GM18511 (cell line): ENCODE measurements around the gene CTNNA1.
"Not testable (repeated sequence)": the region's sequence is repeated elsewhere in the genome, so short reads cannot be mapped to it uniquely, and the experiment has no call there.

ENCODE experiments used
- ATAC-seq: cut with Tn5 transposase; IDR thresholded peaks from one replicate; pipeline ENCODE4 v1.9.1; 2021; ENCODE audit warnings: mild to moderate bottlenecking, moderate library complexity; ENCODE audit not compliant: unreplicated experiment

CTNNA1 gene

DNA sequence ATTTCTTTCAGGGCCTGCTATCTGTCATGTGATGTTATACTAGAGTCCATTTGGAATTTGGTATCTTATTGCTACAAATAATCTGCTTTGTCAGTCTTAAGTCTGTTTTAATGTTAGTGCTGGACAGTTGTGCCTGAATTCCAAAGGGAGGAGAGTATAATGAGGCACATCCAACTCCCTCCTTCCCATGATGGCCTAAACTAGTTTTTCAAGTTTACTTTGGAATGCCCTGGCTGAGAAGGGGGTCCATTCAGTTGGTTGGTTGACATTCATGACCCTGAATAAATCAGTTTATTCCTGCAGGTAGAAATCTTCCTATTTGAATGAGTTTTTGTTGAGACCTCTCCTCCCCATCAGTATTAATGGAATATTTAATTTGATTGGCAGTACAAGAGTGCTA lies 131.3 kb downstream of the CTNNA1 start:
- ATAC-seq: no peak

DNA sequence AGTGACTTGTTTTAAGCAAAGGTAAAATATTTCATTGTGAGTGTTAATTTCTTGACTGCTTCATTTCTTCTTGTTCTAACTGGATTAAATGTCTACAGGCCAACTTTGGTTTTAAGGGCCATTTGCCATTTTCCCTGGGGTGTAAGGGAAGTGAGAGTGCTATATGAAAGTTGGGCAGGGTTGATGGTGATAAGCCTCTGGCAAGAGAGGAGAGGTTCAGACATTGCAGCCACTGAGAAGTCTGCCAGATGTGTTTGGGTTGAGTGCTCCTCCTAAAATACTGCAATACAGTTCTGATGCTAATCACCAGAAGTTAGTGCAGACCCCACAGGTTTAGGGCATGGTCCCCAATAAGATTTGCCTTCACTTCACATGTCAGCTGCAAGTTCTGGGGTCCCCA lies 136.8 kb downstream of the CTNNA1 start:
- no peak for ATAC-seq

DNA sequence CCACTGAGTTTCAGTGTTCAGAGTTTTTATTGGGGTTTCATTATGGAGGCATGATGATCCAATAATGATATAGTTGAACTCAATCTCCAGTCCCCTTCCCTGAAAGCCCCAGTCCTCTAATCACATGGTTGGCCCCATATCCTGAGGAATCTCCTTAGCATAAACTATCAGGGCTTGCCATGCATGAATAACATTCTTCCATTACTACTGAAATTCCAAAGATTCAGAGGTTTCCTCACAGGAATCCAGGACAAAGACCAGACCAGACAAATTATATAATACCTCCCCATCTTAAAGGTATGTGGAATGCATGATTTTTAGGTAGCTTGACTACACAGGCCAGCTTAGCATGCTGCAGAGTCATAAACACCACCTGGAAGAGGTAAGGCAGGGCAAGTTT lies 137.4 kb downstream of the CTNNA1 start:
- no peak for ATAC-seq

DNA sequence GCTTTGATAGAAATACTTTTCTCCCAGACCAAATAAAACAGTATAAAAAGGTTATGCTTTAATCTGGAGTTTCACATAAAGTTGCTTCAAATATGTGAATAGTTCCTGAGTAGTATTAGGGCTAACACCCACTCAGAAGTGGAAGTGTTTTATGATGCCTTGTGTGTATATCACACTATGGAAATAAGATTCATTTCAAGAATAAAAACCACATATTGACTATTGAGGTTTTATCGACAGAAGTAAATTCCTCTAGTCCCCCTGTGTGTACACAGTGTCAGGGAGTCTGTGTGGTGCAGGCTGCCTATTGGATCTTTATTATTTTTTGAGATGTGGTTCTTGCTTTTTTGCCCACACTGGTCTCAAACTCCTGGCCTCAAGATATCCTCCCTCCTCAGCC lies 142.7 kb downstream of the CTNNA1 start:
- no peak for ATAC-seq

DNA sequence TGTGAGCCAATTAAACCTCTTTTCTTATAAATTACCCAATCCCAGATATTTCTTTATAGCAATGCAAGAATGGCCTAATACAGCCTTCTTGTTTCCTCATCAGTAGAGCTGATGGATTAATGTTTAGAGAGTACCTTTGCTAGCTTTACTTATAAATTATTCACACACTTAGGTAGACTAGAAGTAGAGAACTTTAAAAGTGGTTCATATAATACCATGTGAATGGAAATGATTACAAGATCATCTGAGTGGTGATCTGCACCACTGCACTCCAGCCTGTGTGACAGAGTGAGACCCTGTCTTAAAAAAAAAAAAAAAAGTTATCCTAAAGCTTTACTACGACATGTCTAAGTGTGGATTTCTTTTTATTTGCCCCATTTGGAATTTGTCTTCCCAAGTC lies 145.1 kb downstream of the CTNNA1 start:
- ATAC-seq: no peak

DNA sequence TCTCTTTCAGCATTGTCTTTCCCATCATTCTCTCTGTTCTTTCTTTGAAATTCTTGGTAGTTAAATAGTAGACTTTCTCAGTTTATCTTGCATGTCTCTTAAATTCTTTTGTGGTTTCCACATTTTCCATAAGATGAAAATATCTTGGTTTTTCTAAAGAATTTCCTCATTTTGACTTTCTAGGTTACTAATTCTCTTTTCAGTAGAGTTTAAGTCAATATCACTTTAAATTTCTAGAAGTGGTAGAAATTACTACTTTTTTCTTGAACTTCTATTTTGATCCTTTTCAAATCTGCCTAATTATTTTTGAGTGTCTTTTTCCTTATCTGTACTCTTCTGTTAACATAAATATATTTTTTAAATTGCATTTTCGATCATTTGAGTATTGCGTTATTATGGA lies 145.5 kb downstream of the CTNNA1 start:
- no peak for ATAC-seq

DNA sequence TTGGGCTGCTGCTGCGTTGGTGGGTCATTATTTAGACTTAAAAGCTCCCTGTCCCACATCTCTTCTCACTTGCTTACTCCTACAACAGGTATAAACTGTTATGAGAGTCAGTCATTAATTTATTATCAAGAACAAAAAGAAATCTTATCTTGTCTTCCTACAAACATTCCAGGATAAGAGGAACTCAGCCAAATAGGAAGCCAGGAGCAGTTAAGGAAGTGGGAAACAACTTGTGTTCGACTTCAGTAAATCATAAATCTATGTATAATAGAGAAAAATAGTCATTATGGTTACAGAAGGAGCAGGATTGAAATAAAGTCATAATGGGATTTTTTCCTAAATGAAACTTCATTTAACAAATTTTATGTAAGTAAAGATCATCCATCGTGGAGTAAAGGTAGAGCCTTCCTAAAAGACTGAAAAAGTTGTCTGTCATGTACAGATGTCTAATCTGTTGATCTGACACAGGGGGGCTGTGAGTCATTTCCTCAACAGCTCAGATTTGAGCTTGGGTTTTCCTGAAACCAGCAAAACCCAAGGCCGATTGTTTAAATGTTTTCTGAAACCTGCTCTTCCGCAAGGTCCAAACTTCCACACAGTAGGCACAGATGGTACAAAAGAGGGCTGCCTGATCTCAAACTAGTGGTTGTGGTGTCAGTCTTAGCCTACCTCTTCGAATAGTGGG lies 147.2 kb downstream of the CTNNA1 start:
- no peak for ATAC-seq

DNA sequence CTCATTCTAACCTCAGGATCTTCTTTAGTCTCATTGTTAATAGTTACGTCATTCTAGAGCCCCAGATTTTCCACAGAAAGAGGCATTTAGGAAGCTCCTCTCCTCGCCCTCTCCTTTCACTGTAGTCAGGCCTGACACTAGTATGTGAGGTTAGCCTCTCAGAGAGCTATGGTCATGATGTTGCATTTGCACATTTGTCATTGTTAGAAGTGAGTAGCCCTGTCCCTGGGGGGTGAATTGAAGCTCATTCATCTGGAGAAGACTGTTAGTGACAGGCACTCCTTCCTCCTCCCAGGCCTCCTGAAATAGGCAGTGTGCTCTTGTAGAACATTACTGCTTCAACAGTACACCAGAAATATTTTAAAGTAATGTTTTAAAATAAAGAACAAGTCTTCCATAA lies 148.5 kb downstream of the CTNNA1 start:
- ATAC-seq: no peak

DNA sequence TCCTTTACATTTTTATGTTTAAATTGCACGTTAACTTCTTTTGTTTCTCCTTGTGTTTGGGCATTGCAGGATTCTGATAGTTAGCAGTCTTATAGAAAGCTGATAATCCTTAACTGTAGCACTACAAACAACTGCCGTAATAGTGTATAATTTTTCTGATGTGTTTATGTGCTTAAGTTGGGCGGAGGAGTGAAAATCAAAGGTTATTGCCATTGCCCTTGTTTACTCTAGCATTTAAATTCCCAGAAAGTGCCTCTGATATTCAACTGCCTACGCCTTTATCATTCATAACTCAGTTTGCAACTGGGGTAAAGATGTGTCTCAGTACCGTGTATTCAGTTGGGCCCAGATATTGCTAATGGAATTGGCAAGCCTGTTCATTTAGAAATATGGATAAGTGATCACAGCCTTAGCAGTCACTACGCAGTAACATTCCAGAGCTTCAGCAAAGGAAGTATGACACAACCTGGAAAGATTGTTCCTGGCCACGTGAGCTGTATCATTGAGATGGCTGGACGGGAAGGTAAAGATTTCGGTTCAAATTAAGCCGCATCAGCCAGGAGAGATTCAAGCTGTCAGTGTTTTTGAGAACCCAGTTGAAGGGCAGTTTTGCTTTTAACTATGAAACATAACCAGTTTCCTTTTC lies 150.0 kb downstream of the CTNNA1 start:
- no peak for ATAC-seq

DNA sequence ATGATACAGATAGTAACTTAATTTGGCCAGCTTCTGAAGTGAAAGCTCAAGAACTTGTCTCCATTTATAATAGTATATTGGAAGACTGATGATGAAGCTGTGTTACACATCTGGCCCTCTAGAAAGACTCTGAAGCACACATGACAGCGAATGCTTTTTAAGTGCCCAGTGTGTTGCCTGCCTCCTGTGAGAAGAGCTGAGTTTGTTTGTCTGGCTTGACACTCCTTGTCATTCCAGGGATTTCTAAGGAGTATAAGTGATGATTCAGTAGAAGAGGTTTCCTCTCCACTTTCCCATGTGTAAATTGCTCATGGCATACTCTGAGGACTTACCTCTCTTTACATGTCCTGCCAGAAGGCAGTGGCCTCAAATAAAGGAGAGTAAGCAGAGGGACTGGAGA lies 152.3 kb downstream of the CTNNA1 start:
- no peak for ATAC-seq

DNA sequence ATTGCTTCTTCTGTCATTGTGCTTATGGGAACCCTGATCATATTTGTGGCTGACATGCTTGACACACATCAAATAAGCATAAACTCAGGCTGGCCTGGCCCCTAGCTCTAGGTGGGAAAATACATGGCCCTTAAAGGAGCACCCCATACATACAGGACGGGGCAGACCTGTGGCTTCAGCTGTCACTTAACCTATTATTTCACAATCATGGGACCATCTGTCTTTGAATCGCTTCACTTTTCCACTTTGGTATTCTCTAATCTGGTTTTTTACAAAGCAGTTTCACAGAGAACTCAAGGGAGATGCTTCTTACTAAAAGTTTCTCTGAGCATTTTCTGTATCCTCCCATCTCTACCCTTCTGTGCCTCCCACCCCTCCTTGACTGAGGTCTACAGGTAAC lies 156.5 kb downstream of the CTNNA1 start:
- no peak for ATAC-seq

DNA sequence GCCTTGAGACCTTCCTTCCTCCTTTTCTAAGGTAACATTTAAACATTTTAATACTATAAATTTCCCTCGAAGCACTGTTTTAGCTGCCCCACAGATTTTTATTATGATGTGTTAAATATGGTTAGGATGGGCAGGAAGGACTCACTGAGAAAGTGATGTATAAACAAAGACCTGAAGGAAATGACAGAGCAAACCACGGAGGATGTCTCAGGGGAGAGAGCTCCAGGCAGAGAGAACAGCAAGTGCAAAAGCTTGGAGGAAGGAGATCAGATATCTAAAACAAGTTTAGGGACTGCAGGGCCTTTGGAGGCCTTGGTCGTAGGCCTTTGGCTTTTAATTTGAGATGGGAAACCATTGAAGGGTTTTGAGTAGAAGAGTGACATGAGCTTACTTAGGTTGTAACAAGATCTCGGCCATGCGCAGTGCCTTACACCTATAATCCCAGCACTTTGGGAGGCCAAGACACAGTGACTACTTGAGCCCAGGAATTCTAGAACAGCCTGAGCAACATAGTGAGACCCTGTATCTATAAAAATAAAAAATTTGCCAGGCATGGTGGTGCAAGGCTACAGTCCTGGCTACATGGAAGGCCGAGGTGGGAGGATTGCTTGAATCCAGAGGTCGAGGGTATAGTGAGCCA lies 157.4 kb downstream of the CTNNA1 start:
- ATAC-seq: no peak

DNA sequence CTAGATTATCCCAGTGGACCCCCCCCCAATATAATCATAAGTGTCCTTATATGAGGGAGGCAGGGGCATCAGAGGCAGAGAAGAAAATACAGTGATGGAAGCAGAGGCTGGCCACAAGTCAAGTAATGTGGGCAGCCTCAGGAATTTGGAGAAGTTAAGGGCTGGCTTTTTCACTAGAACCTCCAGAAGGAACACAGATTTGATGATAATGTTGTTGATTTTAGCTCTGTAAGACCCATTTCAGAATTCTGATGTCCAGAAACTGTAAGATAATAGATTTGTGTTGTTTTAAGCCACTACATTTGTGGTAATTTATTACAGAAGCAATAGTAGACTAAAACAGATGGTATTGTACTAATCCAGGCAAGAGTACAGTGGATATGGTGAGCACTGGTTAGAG lies 158.2 kb downstream of the CTNNA1 start:
- no peak for ATAC-seq

DNA sequence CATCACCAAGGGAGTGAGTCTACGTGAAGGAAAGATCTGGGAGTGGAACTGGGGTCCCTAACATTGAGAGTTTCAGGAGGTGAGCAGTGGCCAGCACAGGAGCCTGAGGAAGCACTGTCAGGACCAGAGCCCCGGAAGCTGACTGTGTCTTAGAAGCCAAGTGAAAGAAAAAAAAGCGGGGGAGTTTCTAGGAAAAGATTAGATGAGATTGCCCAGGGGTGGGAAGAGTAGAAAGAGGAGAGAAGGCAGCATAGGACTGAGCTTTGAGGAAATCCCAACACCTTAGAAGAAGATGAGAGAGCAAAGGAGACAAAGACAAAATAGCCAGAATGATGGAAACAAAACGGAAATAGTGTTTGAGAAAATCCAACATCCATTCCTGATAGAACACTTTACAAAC lies 158.9 kb downstream of the CTNNA1 start:
- ATAC-seq: no peak

DNA sequence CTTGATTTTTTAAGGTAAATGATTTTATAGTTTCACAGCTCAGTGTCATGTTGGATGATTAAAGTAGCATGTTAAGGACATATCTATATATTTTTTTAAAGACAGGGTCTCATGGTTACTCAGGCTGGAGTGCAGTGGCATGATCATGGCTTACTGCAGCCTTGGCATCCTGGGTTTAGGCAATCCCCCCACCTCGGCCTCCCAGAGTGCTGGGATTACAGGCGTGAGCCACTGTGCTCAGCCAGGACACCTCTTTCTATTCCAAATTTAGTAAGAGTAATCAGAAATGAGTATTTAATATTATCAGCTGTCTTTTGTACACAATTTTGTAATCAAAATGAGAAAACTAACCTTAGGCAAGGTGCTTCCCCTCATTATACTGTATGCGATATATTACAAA lies 160.5 kb downstream of the CTNNA1 start:
- ATAC-seq: no peak

DNA sequence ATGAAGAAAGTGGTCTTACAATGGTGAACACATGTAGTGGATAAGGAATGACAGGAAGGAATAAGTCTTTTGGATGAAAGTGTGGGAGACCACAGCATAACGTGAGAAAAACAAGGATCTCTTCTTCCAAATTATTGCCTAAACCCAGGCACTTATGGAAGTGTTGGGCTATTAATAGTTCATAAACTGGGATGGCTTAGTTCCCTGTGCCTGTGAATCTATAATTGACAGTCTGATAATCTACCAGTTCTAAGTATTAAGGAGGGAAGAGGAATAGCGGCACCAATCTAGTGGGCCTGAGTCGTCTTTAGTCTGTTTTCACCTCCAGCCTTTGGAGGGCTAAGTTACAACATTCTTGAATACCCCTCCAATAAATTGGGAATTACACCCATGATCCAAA lies 161.1 kb downstream of the CTNNA1 start:
- no peak for ATAC-seq

DNA sequence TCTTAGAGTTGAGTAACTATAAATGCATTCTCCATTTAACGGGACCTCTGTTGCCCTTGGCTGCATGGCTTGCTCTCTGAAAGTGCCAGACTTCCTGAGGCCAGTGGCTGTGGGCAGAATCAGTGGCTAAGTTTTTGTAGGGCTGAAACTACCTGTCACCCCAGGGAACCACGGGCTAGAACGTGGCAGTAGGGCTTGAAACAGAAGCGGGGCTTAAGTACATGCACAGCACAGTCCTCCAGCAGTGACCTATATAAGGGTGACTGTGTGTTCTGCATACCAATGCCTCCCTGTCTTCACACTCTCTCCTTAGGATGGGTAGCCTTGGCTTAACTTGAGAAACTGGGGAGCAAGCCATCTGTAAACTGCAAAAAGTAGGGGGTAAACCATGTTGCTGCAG lies 165.5 kb downstream of the CTNNA1 start:
- ATAC-seq: no peak

DNA sequence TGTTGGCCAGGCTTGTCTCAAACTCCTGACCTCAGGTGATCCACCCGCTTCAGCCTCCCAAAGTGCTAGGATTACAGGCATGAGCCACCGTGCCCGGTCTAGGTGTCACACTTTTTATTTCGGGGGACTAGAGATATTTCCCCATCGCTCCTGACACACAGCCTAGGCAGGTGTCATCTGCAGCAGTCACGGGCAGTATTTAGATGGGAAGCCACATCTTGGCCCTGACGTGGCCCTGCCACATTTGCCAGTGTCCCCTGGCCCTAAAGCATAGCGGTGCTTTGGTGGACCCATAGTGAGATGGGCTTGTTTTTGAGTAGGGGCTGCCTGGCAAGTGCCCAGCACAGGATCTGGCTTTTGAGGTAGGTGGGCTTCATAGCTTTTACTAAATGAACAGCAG lies 167.0 kb downstream of the CTNNA1 start:
- no peak for ATAC-seq

DNA sequence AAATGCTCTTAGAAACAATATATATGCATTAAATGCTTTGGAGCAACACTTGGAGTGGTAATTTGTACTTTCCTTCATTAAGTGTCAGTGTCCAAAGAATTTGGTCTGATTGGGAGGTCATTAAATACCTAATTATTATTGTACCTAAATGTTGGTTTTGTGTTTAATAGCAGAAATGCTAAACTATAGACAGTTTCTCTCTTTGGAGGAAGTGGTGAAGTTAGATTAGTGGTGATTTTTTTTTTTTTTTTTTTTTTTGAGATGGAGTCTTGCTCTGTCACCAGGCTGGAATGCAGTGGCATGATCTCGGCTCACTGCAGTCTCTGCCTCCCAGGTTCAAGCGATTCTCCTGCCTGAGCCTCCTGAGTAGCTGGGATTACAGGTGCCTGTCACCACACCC lies 168.1 kb downstream of the CTNNA1 start:
- not testable (repeated sequence) for ATAC-seq

DNA sequence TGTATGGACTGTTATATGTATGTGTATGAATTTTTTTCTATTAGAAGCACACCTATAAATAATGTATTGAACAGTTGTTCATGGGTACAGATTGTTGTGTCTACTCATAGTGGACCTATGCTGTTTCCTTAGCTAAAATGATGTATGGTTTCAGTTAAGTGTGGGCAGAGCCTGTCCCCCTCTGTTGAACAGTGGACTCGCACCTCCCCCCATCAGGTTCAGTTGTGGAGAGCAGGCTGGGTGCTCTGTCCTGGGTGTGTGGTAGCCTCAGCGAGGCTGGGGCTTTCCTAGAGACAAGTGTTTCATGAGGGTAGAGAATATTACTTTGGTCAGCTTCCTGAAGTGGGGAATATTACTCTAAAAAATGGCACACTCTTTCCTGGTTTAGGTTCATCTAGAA lies 169.3 kb downstream of the CTNNA1 start:
- no peak for ATAC-seq

DNA sequence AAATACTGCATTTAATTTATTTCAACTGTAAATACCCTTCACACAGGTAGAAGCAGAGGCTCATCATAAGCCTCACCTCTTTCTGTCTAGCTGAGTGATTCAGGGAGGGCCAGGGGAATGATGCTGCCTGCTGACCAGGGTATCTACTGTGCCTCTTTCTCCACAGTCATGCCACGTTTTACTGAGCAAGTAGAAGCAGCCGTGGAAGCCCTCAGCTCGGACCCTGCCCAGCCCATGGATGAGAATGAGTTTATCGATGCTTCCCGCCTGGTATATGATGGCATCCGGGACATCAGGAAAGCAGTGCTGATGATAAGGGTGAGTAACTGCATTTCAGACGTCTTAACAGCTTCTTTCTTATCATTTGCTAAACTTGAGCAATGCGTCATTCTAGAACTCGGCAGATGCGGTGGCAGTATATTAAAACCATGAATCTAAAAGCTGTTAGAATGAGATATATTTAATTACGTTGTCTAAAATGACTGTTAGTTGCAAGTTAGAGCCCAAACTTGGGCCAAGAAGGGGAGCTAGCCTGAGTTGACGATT lies 171.9 kb downstream of the CTNNA1 start:
- ATAC-seq: no peak

DNA sequence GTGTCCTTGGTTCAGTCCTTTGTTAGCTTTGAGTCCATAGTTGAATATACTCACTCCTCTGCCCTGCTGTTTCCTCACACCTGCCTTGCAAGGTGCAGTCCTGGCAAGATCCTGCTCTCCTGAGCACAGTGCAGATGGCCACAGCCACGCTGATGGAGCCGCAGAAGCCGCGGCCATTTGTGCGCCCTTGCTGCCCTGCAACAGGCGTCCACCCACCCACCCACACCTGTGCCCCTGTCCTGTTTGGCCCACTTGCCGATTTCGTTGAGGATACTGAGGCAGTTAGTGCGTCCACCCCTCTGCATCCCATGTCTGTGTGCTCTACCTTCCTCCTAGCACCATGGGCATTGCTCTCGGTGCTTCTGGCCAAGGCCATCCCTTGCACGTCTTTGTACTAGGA lies 173.0 kb downstream of the CTNNA1 start:
- ATAC-seq: no peak
